Lung (tissue), 12 donors: ENCODE measurements around the gene MAPK8IP3. TPM values are rescaled to one million over a fixed set of nuclear protein-coding genes. Genes with fewer than 3 reads are reported as not detected.
A peak's percentile ranks its signal among the peaks of the same experiment; 100 is the strongest.

Source experiments
- ATAC-seq: fragments of 200-7000 bp; cut with Tn5 transposase; one replicate; pipeline ENCODE4 v1.9.1; 2020; ENCODE audit warnings: moderate number of reproducible peaks; ENCODE audit not compliant: insufficient read depth, low FRiP score
- DNase-seq, 3 donors: peaks; one replicate each; pipeline ENCODE4 v3.0.0-alpha.2; 2013 to 2017
- H3K27ac ChIP-seq, 2 donors: one replicate each; pipeline ENCODE4 v1.5.1; 2013; ENCODE audit warnings: mild to moderate bottlenecking in 2 of 2, moderate library complexity in 2 of 2, control low read depth in 1 of 2, inconsistent platforms in 1 of 2, low read depth in 1 of 2, low read length in 1 of 2
- H3K27me3 ChIP-seq, 3 donors: one replicate each; pipeline ENCODE4 v1.5.1; 2013; ENCODE audit warnings: low read length in 2 of 3; ENCODE audit not compliant: control insufficient read depth in 3 of 3, insufficient read depth in 3 of 3
- H3K36me3 ChIP-seq, 4 donors: one replicate each; pipeline ENCODE4 v1.5.1; 2013; ENCODE audit warnings: low read length in 4 of 4, mild to moderate bottlenecking in 1 of 4, moderate library complexity in 1 of 4; ENCODE audit not compliant: control insufficient read depth in 4 of 4, insufficient read depth in 4 of 4
- H3K4me1 ChIP-seq, 5 donors: one replicate each; pipeline ENCODE4 v1.5.1; 2013; ENCODE audit warnings: low read length in 5 of 5, mild to moderate bottlenecking in 2 of 5, moderate library complexity in 1 of 5; ENCODE audit not compliant: control insufficient read depth in 5 of 5, insufficient read depth in 5 of 5
- H3K4me3 ChIP-seq: one replicate; pipeline ENCODE4 v1.5.1; 2013; ENCODE audit warnings: mild to moderate bottlenecking, control low read depth, moderate library complexity
- H3K9ac ChIP-seq, 2 donors: one replicate each; pipeline ENCODE4 v1.5.1; 2013; ENCODE audit warnings: low read length in 2 of 2, control low read depth in 1 of 2; ENCODE audit not compliant: insufficient read depth in 1 of 2
- H3K9me3 ChIP-seq, 4 donors: one replicate each; pipeline ENCODE4 v1.5.1; 2013; ENCODE audit warnings: low read length in 3 of 4, mild to moderate bottlenecking in 1 of 4, moderate library complexity in 1 of 4; ENCODE audit not compliant: control insufficient read depth in 4 of 4, insufficient read depth in 3 of 4
- WGBS, 2 donors: extraction: QIAGEN DNeasy Blood & Tissue Kit; methylation state at CpG; one replicate each; pipeline ENCODE4 v1.1.7; 2013; 5-methylcytosine and 5-hydroxymethylcytosine counted together
- polyA plus RNA-seq, 2 donors: library from polyadenylated mRNA; stranded (reverse); fragments of 200-250 nt; gene quantifications; one replicate each; pipeline ENCODE4 v1.2.1, GENCODE V29; 2013
- total RNA-seq, 2 donors: library from RNA; depleted of rRNA in 1 of 2; stranded (reverse); fragments of >200 nt in 1 of 2; gene quantifications; one replicate each; pipeline ENCODE4 v1.2.1, GENCODE V29; 2014 to 2021
- TF ChIP-seq, protein P1 (sequence below): IDR thresholded peaks from 2 replicates; pipeline ENCODE4 v1.5.1; 2012; ENCODE audit warnings: mild to moderate bottlenecking; ENCODE audit errors: control extremely low read depth, extremely low read depth
- donor health status: control.
- donor health status: control.
- donor health status: Bipolar disorder and iron deficiency.
- donor health status: healthy.
- donor health status: DM: yes; HTN: yes; CAD: no.

Gene MAPK8IP3
- total and polyA plus RNA-seq, 4 donors = 40.3 to 76.7 (median 63.6) TPM

DNA sequence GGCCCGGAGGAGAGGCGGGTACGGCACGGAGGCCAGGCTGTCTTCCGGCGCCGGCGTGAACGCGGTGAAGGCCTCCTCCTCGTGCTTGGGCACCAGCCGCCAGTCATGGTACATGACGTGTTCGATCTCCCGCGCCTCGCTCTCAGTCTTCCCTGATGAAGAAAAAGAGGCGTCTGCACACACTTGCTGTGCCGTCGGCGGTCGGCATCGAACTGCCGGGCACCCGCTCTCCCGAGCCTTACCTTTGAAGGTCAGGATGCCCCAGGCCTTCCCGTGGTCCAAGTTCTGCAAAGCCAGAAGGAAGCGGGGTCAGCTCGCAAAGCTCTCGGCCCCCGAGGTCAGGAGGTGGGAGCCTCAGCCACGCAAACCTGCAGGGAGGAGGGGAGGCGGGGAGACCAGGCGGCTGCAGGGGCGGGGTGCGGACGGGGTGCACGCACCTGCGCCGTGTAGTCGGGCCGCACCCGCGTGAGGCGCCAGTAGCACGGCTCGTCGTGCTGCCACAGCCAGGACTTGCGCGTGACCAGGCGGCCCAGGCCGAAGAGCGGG is 66.4 kb downstream of the MAPK8IP3 start, which contains the start of gene EME2:
TSS of gene EME2 (plus strand) at position 449 of the 546 bp plus-strand sequence. CDS start 418 bp downstream, outside the sequence.
- peaks cover 0 to 28% (median 0%) of the 10 kb centered on the region in 5 donors for H3K4me1 ChIP-seq
- H3K27ac ChIP-seq = peak within 1 kb of the TSS; percentile 90 to 94
- no peaks in the 10 kb centered on the region for H3K27me3 ChIP-seq
- DNase-seq (no peak), ATAC-seq (no peak)
- H3K9ac ChIP-seq = peak within 1 kb of the TSS in 1 of 2 donors; percentile 11
- peaks cover 4 to 41% (median 7%) of the 10 kb centered on the region in 4 donors for H3K36me3 ChIP-seq
- H3K4me3 ChIP-seq = peak within 1 kb of the TSS; percentile 95
- 1 to 2% methylated on average over 48 to 53 of the region's 53 CpGs for WGBS, 2 donors
- no peaks in the 10 kb centered on the region for H3K9me3 ChIP-seq
- TF ChIP-seq, protein P1, sequence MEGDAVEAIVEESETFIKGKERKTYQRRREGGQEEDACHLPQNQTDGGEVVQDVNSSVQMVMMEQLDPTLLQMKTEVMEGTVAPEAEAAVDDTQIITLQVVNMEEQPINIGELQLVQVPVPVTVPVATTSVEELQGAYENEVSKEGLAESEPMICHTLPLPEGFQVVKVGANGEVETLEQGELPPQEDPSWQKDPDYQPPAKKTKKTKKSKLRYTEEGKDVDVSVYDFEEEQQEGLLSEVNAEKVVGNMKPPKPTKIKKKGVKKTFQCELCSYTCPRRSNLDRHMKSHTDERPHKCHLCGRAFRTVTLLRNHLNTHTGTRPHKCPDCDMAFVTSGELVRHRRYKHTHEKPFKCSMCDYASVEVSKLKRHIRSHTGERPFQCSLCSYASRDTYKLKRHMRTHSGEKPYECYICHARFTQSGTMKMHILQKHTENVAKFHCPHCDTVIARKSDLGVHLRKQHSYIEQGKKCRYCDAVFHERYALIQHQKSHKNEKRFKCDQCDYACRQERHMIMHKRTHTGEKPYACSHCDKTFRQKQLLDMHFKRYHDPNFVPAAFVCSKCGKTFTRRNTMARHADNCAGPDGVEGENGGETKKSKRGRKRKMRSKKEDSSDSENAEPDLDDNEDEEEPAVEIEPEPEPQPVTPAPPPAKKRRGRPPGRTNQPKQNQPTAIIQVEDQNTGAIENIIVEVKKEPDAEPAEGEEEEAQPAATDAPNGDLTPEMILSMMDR = no peak

DNA sequence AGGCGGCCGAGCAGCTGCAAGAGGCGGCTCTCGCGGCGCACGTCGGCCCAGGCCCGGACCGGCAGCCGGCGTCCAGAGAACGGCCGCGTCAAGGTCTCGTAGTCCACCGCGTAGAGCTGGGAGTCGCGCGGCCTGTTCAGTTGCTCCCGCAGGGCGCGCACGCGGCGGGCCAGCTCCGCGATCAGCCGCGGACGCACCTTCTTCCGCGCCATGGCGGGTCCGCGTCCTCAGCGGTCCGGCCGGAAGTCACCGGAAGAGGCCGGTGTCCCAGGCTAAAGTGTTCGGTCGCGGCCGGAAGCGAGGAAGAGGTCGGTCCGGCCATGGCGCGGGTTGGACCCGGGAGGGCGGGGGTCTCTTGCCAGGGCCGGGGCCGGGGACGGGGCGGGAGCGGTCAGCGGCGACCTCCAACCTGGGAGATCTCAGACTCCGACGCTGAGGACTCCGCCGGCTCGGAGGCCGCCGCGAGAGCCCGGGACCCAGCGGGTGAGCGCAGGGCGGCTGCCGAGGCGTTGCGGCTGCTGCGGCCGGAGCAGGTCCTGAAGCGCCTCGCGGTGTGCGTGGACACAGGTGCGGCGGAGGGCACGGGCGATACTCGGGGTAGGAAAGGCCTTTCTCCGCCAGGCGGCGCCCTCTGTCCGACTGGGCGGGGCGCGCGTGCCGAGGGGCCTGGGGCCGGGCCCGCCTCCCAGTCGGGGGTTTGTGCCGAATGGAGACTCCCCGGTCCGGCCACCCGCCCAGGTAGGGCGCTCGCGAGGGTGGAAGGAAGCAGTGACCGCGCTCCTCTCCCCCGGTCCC is 67.1 kb downstream of the MAPK8IP3 start, which contains the start of gene MRPS34:
TSS of gene MRPS34 (minus strand) at position 227 of the 795 bp plus-strand sequence. CDS start at position 212, 15 bp downstream.
- DNase-seq (peak; percentile 83 to 91 (median 87)), ATAC-seq (peak; percentile 85)
- H3K27me3 ChIP-seq = no peaks in the 10 kb centered on the region
- no peaks in the 10 kb centered on the region for H3K9me3 ChIP-seq
- TF ChIP-seq, protein P1 = peak; percentile 47
- H3K27ac ChIP-seq = peak within 1 kb of the TSS; percentile 90 to 94
- peak within 1 kb of the TSS; percentile 11 to 28 for H3K9ac ChIP-seq
- 0 to 1% methylated on average over 62 to 108 of the region's 108 CpGs for WGBS, 2 donors
- peak within 1 kb of the TSS; percentile 95 for H3K4me3 ChIP-seq
- peaks cover 4 to 41% (median 6%) of the 10 kb centered on the region in 4 donors for H3K36me3 ChIP-seq
- H3K4me1 ChIP-seq = peaks cover 0 to 28% (median 0%) of the 10 kb centered on the region in 5 donors

DNA sequence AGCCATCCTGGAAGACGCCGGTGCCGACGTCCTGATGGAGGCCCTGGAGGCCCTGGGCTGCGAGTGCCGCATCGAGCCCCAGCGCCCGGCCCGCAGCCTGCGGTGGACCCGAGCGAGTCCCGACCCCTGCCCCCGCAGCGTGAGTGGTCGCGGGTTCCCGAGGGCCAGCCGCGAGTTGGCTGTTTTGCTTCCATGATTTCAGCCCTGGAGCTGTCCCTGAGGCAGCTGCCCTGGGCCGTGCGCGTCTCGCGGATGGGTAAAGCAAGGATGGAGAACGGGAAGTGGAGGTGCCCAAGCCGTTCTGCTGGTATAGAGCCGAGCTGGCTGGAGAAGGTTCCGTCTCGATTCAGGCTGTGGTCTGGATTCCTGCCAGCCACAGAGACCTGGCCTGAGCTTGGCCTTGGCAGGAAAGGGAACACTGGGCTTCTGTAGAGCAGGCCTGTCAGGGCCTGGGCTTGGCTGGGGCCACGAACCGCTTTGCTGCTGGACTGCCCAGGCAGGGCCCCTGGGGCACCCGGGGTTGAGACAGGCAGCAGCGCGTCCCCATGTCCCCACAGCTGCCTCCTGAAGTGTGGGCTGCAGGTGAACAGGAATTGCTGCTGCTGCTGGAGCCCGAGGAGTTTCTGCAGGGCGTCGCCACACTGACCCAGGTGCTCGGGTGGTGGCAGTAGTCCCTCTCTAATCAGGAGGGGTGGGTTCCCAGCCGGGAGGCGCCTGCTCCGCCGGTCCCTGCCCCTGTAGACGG is 67.9 kb downstream of the MAPK8IP3 start:
- DNase-seq (no peak), ATAC-seq (no peak)
- Histone ChIP-seq H3K36me3 (peaks cover 4 to 36% (median 6%) of the 10 kb centered on the region in 4 donors), H3K4me1 (peaks cover 0 to 28% (median 0%) of the 10 kb centered on the region in 5 donors), H3K27me3 (no peaks in the 10 kb centered on the region), H3K9ac (peak overlapping the region in 1 of 2 donors; percentile 28), H3K27ac (peak overlapping the region; percentile 90 to 94), H3K4me3 (peak overlapping the region; percentile 75), H3K9me3 (no peaks in the 10 kb centered on the region)
- WGBS, 2 donors = 12 to 15% methylated on average over 41 to 45 of the region's 45 CpGs
- TF ChIP-seq, protein P1 = no peak
